Dermis blood vessel endothelial cell (primary cell): ENCODE data around the gene COX10. TPM values are rescaled to one million over a fixed set of nuclear protein-coding genes. Genes with fewer than 3 reads are reported as not detected.
"Not testable (repeated sequence)": the region's sequence is repeated elsewhere in the genome, so short reads cannot be mapped to it uniquely, and the experiment has no call there.

Experiments used
- DNase-seq: peaks from one replicate; pipeline ENCODE4 v3.0.0; 2010
- total RNA-seq: library from RNA; depleted of rRNA; stranded (reverse); fragments of >200 nt; gene quantifications from 2 replicates; pipeline ENCODE4 v1.2.3, GENCODE V29; 2014

COX10 gene
- total RNA-seq, 1 donor from 2014 or later: 21.1 TPM

GRCh38 chr17:14179951-14180350 lies 110.6 kb downstream of the COX10 start:
- not testable (repeated sequence) for DNase-seq

- DNase-seq: not testable (repeated sequence)
Measured at GRCh38 chr17:14182084-14182483, 112.8 kb downstream of the COX10 start.

GRCh38 chr17:14184536-14184935 lies 115.2 kb downstream of the COX10 start:
- not testable (repeated sequence) for DNase-seq

GRCh38 chr17:14186443-14186842 lies 117.1 kb downstream of the COX10 start:
- not testable (repeated sequence) for DNase-seq

- DNase-seq: not testable (repeated sequence)
Measured at GRCh38 chr17:14190774-14191173, 121.5 kb downstream of the COX10 start.

- not testable (repeated sequence) for DNase-seq
Measured at GRCh38 chr17:14191469-14191868, 122.2 kb downstream of the COX10 start.

- not testable (repeated sequence) for DNase-seq
Measured at GRCh38 chr17:14192039-14192438, 122.7 kb downstream of the COX10 start.

- DNase-seq: not testable (repeated sequence)
Measured at GRCh38 chr17:14192636-14193344, 123.5 kb downstream of the COX10 start.

- no peak for DNase-seq
Measured at GRCh38 chr17:14196377-14196997, 127.2 kb downstream of the COX10 start.

GRCh38 chr17:14197057-14197456 lies 127.8 kb downstream of the COX10 start:
- DNase-seq: no peak

- no peak for DNase-seq
Measured at GRCh38 chr17:14197586-14197985, 128.3 kb downstream of the COX10 start.

GRCh38 chr17:14198013-14198412 lies 128.7 kb downstream of the COX10 start:
- DNase-seq: no peak

GRCh38 chr17:14198575-14198974 lies 129.3 kb downstream of the COX10 start:
- DNase-seq: no peak

- no peak for DNase-seq
Measured at GRCh38 chr17:14199601-14200000, 130.3 kb downstream of the COX10 start.

GRCh38 chr17:14200354-14200753 lies 131.1 kb downstream of the COX10 start:
- DNase-seq: no peak

- DNase-seq: no peak
Measured at GRCh38 chr17:14201021-14201987, 132.0 kb downstream of the COX10 start.

GRCh38 chr17:14201988-14202380 lies 132.7 kb downstream of the COX10 start:
- DNase-seq: no peak

GRCh38 chr17:14202388-14203166 lies 133.3 kb downstream of the COX10 start:
- no peak for DNase-seq

- no peak for DNase-seq
Measured at GRCh38 chr17:14203388-14203787, 134.1 kb downstream of the COX10 start.

GRCh38 chr17:14204084-14204483 lies 134.8 kb downstream of the COX10 start:
- no peak for DNase-seq

- DNase-seq: no peak
Measured at GRCh38 chr17:14204546-14204945, 135.2 kb downstream of the COX10 start.

- no peak for DNase-seq
Measured at GRCh38 chr17:14205380-14205779, 136.1 kb downstream of the COX10 start.
